ENCODE results near the gene PLPPR5. TPM values are rescaled to one million over a fixed set of nuclear protein-coding genes. Genes with fewer than 3 reads are reported as not detected.

The PLPPR5 gene
- total RNA-seq, 1 experiment from 2014 or later, result not detected

- Histone ChIP-seq H3K36me3 (ENCODE audit: control insufficient read depth, insufficient read depth, low read length) (no peaks in the 10 kb centered on the region), H3K4me1 (no peaks in the 10 kb centered on the region), H3K27me3 (replicated peaks; ENCODE audit: control insufficient read depth, insufficient read depth, low read length) (no peaks in the 10 kb centered on the region), H3K4me3 (ENCODE audit: low read depth, low read length) (no peak overlapping the region), H3K9me3 (no peaks in the 10 kb centered on the region)
- no peak for DNase-seq
- Mint-ChIP-seq H3K4me3 (ENCODE audit: unreplicated experiment) (no peak overlapping the region), H3K27ac (ENCODE audit: unreplicated experiment) (no peak overlapping the region), H3K27me3 (ENCODE audit: insufficient read depth, unreplicated experiment) (peaks cover 1% of the 10 kb centered on the region), H3K4me1 (ENCODE audit: low read depth, unreplicated experiment) (no peaks in the 10 kb centered on the region), H3K36me3 (ENCODE audit: insufficient read depth, unreplicated experiment) (no peaks in the 10 kb centered on the region), H3K9me3 (ENCODE audit: unreplicated experiment) (no peaks in the 10 kb centered on the region)
- intact Hi-C loops (cut with micrococcal nuclease; ENCODE audit: unreplicated experiment), result no loop called here
- BruUV-seq (replicated peaks), result no TSS peak
- CTCF ChIA-PET, result interaction anchor here (1.5 kb wide), 1 partner anchor 145 kb away, joined by 6 read pairs; no protein-coding TSS in a partner anchor
- TF ChIP-seq, protein P1, sequence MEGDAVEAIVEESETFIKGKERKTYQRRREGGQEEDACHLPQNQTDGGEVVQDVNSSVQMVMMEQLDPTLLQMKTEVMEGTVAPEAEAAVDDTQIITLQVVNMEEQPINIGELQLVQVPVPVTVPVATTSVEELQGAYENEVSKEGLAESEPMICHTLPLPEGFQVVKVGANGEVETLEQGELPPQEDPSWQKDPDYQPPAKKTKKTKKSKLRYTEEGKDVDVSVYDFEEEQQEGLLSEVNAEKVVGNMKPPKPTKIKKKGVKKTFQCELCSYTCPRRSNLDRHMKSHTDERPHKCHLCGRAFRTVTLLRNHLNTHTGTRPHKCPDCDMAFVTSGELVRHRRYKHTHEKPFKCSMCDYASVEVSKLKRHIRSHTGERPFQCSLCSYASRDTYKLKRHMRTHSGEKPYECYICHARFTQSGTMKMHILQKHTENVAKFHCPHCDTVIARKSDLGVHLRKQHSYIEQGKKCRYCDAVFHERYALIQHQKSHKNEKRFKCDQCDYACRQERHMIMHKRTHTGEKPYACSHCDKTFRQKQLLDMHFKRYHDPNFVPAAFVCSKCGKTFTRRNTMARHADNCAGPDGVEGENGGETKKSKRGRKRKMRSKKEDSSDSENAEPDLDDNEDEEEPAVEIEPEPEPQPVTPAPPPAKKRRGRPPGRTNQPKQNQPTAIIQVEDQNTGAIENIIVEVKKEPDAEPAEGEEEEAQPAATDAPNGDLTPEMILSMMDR (IDR thresholded peaks at IDR 0.05; ENCODE audit: insufficient read depth in 1 of 2, low read depth in 1 of 2, low read length in 1 of 2, severe bottlenecking in 1 of 2, unreplicated experiment in 1 of 2), result no peak
- POLR2A ChIA-PET, result no interaction called here
Measured at GRCh38 chr1:98939471-98939870, 65.2 kb downstream of the PLPPR5 start.

- Mint-ChIP-seq H3K9me3 (ENCODE audit: unreplicated experiment) (no peaks in the 10 kb centered on the region), H3K4me1 (ENCODE audit: low read depth, unreplicated experiment) (no peaks in the 10 kb centered on the region), H3K27me3 (ENCODE audit: insufficient read depth, unreplicated experiment) (peaks cover 8% of the 10 kb centered on the region), H3K4me3 (ENCODE audit: unreplicated experiment) (no peak overlapping the region), H3K27ac (ENCODE audit: unreplicated experiment) (no peak overlapping the region), H3K36me3 (ENCODE audit: insufficient read depth, unreplicated experiment) (no peaks in the 10 kb centered on the region)
- intact Hi-C loops (cut with micrococcal nuclease; ENCODE audit: unreplicated experiment), result no loop called here
- POLR2A ChIA-PET, result no interaction called here
- Histone ChIP-seq H3K4me3 (ENCODE audit: low read depth, low read length) (no peak overlapping the region), H3K9me3 (no peaks in the 10 kb centered on the region), H3K27me3 (replicated peaks; ENCODE audit: control insufficient read depth, insufficient read depth, low read length) (no peaks in the 10 kb centered on the region), H3K36me3 (ENCODE audit: control insufficient read depth, insufficient read depth, low read length) (no peaks in the 10 kb centered on the region), H3K4me1 (no peaks in the 10 kb centered on the region)
- TF ChIP-seq, protein P1 (IDR thresholded peaks at IDR 0.05; ENCODE audit: insufficient read depth in 1 of 2, low read depth in 1 of 2, low read length in 1 of 2, severe bottlenecking in 1 of 2, unreplicated experiment in 1 of 2), result no peak
- CTCF ChIA-PET, result no interaction called here
- no TSS peak for BruUV-seq (replicated peaks)
- no peak for DNase-seq
Measured at GRCh38 chr1:98937347-98937746, 67.3 kb downstream of the PLPPR5 start.

DNA sequence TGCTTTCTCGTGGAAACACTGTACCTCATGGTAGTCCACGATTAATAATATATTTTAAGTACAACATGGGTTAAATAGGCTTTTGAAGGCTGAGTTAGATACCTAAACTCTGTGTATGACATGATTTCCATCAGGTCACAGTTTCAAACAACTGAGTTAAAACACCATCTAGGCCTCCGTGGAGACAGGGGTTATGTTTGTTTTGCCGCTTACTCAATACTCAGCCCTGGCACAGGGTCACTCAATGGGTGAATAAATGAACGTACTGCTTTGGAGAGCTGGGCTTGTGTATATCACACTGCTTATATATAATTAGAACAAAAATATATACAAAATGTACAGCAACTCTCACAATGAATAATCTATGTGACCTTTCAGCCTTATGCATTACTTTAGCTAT, 72.5 kb downstream of the PLPPR5 start:
- CTCF ChIA-PET, result no interaction called here
- BruUV-seq (replicated peaks), result no TSS peak
- Mint-ChIP-seq H3K9me3 (ENCODE audit: unreplicated experiment) (no peaks in the 10 kb centered on the region), H3K4me3 (ENCODE audit: unreplicated experiment) (no peak overlapping the region), H3K4me1 (ENCODE audit: low read depth, unreplicated experiment) (no peaks in the 10 kb centered on the region), H3K36me3 (ENCODE audit: insufficient read depth, unreplicated experiment) (no peaks in the 10 kb centered on the region), H3K27me3 (ENCODE audit: insufficient read depth, unreplicated experiment) (peaks cover 8% of the 10 kb centered on the region), H3K27ac (ENCODE audit: unreplicated experiment) (no peak overlapping the region)
- Histone ChIP-seq H3K9me3 (no peaks in the 10 kb centered on the region), H3K4me1 (no peaks in the 10 kb centered on the region), H3K36me3 (ENCODE audit: control insufficient read depth, insufficient read depth, low read length) (no peaks in the 10 kb centered on the region), H3K27me3 (replicated peaks; ENCODE audit: control insufficient read depth, insufficient read depth, low read length) (no peaks in the 10 kb centered on the region), H3K4me3 (ENCODE audit: low read depth, low read length) (no peak overlapping the region)
- TF ChIP-seq, protein P1 (IDR thresholded peaks at IDR 0.05; ENCODE audit: insufficient read depth in 1 of 2, low read depth in 1 of 2, low read length in 1 of 2, severe bottlenecking in 1 of 2, unreplicated experiment in 1 of 2), result no peak
- POLR2A ChIA-PET, result no interaction called here
- no peak for DNase-seq
- intact Hi-C loops (cut with micrococcal nuclease; ENCODE audit: unreplicated experiment), result no loop called here

All from Caco-2 (cell line).